ENCODE measurements around the gene SYTL2.
"Not testable (repeated sequence)": the region's sequence is repeated elsewhere in the genome, so short reads cannot be mapped to it uniquely, and the experiment has no call there.

The SYTL2 gene

GRCh38 chr11:85787809-85788760 is 22.9 kb downstream of the SYTL2 start:
- DNase-seq, result no peak

DNA sequence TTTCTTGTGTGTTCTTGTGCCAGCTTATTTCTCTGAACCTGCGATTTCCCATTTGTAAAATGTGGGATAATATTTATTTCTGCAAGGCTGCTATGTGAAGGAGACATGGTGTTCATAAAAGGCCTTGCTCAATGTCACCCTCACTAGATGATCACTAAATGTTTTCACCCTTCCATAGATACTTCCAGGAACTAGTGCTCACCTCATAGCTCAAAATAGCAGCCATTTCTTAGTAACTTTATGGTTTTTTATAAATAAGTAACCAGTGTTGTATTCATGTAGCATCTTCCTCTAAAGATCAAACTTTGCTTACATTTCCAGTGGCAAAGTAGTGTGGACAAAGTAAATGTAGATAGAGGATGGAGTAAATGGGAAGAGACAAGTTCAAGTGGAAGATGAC is 23.8 kb downstream of the SYTL2 start:
- no peak for DNase-seq

- DNase-seq, result peak; percentile 67
Observed at GRCh38 chr11:85784480-85785265, 26.3 kb downstream of the SYTL2 start.

GRCh38 chr11:85783758-85784157 is 27.2 kb downstream of the SYTL2 start:
- peak; percentile 70 for DNase-seq

GRCh38 chr11:85780780-85781517 is 30.0 kb downstream of the SYTL2 start:
- DNase-seq, result not testable (repeated sequence)

- no peak for DNase-seq
Observed at GRCh38 chr11:85779956-85780640, 30.8 kb downstream of the SYTL2 start.

GRCh38 chr11:85777603-85777972 is 33.4 kb downstream of the SYTL2 start:
- not testable (repeated sequence) for DNase-seq

- DNase-seq, result no peak
Observed at GRCh38 chr11:85776951-85777602, 33.9 kb downstream of the SYTL2 start.

- DNase-seq, result no peak
Observed at GRCh38 chr11:85774256-85775101, 36.5 kb downstream of the SYTL2 start.

DNA sequence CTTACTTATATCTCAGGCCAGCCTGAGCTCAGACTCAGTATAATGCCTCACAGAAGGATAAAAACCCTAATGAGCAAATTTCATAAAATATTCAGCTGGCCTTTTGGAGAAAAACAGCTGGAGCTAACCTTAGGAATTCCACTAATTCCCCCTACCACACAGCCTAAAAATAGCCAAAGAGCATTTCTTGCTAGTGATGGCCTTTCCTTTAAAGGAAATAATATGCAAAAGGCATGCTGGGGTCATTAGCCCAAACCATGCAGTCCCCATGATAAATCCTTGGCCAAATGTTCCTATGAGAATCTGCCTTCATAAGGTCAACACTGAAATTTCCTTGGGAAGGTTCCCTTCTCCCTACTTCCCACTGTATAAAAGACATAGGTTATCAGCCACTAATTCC is 38.2 kb downstream of the SYTL2 start:
- DNase-seq, result no peak

DNA sequence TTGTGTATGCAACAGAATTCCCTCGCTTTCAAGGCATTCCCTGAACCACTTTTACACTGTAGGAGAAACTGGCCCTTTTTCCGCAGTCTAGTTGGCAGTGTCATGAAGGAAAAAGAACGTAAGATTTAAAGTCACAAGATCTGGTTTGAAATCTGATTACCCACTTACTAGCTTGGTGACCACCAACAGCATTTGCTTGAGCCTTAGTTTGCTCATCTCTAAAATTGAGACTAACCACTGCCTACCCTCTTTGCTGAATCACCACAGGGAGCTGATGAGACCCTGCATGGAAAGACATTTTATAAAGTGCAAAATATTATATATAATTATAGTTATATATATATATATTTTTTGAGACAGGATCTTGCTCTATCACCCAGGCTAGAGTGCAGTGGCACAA is 39.4 kb downstream of the SYTL2 start:
- no peak for DNase-seq

DNA sequence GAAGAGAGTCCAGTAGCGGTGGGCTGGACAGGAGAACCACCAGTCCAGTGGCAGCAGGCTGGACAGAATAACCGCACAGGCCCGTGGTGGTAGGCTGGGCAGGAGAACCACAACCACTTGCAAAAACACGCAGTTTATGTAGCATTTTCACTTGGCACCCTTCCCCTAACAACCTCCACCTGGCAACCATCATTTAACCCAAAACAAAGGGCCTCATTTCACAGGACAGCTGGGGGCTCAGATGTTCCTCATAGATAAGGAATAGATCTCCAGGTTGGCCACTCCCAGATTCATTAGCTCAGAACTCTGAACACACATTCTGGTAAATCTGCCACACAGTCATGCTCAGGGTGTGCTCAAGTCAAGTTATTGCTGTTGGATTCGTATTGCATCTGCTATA is 41.2 kb downstream of the SYTL2 start:
- no peak for DNase-seq

DNA sequence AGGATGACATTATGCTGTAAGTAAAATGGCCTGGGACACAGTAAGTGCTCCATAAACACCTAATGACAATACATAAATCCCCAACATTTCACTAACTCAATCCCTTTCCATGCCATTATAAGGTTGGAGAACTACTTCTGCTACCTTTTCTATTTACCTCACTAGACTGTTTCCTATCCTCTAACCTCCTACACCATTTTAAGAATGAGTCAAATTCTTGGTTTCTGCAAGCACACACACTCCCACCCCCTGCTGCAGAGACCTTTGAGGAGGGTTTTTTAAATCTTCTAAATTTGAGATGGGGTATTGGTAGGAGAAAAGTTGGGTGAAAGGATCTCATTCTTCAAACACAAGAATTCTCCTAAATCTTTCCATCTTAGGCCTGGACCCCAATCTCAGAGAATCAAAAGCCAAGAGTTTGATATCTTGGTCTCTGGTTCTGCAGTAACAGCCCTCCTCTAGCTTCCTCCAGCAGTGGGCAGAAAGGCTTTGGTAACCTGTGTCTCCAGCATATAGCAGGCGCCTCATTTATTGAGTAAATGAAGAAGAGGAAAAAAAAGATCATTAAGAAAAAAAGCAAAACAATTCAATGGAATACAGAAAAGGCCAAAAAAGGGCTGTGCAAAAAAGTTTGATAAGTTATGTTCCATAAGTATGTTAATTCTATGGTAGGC is 42.3 kb downstream of the SYTL2 start:
- DNase-seq, result no peak

DNA sequence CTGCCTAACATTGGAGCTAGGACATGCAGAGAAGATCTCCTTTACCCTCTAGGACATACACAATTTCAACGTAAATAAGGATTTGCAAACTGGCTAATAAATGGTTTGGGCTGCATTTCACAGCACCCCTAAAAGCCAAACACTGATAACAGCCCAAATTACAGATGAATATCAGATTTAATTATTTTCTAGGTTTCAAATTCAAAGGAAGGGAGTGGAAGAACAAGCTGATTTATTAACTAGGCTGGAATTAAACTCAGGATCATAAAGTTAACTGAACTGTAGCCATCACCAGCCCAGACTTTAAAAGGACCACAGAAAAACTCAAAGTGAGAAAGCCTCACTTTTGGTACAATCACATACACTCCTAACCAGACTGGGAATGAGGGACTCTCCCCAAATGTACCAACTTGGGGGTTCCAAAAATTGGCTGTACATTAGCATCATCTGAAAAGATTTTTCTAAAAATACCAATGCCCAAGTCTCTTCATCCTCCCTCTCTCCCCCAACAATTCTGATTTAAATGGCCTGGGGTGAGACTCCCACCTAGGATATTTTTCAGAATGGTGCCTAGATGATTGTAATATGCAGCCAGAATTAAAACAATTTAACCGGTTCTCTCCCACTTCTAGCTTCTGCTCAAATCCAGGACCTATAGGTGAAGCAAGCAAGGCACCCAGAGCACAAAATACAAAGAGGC is 43.5 kb downstream of the SYTL2 start:
- DNase-seq, result no peak

DNA sequence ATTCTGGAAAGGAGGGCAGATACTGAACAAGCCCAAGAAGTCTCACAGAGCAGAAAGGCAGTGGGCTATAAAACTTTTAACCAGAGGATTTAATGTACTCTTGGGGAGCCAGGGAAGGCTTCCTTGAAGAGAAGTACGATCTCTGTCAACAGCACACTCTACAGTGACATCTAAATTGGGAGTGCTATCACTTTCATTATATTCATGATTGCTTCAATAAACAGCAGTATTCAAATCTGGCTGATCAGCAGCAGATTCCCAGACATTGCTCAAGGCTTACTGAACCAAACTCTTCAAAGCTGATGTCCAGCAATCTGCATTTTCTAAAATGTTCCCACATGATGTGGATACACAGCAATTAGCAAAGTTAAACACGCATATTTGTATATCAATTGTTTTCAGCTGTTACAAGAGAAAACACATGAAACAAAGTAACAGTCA is 44.2 kb downstream of the SYTL2 start:
- no peak for DNase-seq

DNA sequence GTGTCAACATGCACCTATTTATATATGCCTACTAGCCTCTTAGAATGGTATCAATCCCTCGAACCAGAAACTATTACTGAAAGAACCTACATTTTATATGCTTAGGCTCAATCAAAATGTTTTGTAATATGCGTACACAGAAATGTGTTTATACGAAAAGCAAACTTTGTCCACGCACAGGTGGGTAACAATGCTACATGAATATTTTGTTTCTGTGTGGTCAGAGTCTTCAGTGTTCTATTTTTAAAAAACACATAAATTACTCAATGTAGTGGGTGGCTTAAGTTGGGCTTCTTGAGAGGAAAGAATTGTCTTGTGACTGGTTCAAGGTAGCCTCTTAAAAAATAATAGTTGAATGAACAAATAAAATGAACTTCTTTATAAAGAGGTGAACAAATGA is 46.1 kb downstream of the SYTL2 start:
- no peak for DNase-seq

DNA sequence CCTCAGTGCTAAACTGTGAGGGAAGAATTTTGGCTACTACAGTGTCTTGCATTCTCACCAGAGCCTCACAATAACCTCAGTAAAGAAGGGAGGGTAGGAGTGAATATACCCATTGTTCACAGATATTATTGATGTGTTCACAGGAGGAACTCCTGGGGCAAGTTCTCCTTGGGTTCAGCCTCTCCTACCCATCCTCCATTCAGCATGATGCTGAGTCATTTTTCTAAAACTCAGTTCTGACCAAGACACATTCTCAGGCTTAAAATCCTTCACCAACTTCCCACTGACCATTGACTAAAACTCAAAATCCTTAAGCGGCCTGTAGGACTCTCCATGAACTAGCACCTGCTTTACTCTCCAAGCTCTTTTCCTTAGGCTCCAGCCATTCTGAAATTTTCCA is 48.7 kb downstream of the SYTL2 start:
- peak; percentile 65 for DNase-seq

DNA sequence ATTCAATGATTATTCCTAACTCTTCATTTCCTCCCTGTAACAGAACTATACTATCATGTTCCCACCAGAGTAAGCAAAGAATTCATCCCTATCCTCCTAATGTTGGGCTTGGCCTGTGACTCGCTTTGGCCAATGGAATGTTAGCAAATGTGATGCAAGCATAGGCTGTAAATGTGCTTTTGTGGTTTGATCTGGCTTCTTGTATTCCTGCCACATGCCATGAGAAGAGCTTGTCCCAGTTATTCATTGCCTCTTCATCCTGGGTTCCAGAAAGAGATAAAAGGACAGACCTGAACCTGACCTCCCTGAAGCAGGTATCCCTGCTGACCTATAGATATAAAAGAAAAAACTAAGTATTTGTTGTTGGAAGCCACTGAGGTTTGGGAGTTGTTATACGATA is 51.0 kb downstream of the SYTL2 start:
- DNase-seq, result no peak

DNA sequence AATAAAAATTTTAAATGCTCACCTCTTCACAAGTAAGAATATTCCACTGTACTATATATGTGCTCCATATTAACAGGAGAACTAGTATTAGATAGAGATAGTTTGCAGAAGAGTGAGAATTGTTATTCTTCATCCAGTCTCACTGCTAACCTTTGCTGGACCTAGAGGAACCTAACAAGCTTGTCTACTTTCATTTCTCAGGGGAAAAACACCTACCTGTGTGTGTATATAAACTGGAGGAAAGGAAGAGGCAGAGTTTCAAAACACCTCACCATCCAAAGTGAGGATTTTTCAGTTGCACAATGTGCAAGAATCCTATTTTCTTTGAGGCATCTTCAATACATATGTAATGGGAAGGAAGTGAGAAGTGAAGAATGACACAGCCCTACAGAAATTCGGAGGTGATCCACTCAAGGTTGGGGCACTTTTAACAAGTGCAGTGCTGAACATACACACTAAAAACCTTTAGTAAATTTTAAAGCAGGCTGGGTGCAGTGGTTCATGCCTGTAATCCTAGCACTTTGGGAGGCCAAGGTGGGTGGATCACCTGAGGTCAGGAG is 52.4 kb downstream of the SYTL2 start:
- DNase-seq, result no peak

DNA sequence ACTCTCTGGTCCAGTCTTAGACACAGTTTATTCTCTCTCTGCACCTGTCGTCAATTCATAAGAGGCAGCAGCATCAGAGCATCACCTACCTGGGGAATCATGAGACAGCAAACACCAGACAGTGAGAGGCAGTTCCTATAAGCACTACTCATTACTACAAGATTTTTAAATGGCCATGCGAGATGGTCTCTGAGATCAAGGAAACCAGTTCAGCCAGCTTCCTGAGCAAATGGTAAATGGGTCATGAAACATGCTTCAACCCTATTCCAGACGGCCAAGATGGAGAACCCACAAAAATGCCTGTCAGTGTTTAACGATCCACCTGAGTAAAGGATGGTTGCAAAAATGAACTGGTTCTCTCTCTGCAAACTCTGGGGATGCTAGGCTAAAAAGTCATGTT is 52.9 kb downstream of the SYTL2 start:
- no peak for DNase-seq
